HG03520 (cell line): ENCODE results near the gene CDH13.

ENCODE experiments used
- ATAC-seq: cut with Tn5 transposase; IDR thresholded peaks from one replicate; pipeline ENCODE4 v1.9.1; 2021; ENCODE audit warnings: mild to moderate bottlenecking, moderate library complexity; ENCODE audit not compliant: unreplicated experiment

The CDH13 gene

GRCh38 chr16:83727018-83727417 lies 1100.2 kb downstream of the CDH13 start:
- no peak for ATAC-seq

GRCh38 chr16:83727751-83728352 lies 1101.1 kb downstream of the CDH13 start:
- no peak for ATAC-seq

GRCh38 chr16:83728492-83728891 lies 1101.7 kb downstream of the CDH13 start:
- no peak for ATAC-seq

GRCh38 chr16:83730812-83731211 lies 1104.0 kb downstream of the CDH13 start:
- ATAC-seq, result no peak

GRCh38 chr16:83732536-83732935 lies 1105.8 kb downstream of the CDH13 start:
- no peak for ATAC-seq

- ATAC-seq, result no peak
Measured at GRCh38 chr16:83733301-83733700, 1106.5 kb downstream of the CDH13 start.

- ATAC-seq, result no peak
Measured at GRCh38 chr16:83734136-83734535, 1107.4 kb downstream of the CDH13 start.

- no peak for ATAC-seq
Measured at GRCh38 chr16:83737729-83738354, 1111.1 kb downstream of the CDH13 start.

- no peak for ATAC-seq
Measured at GRCh38 chr16:83738923-83739503, 1112.2 kb downstream of the CDH13 start.

- no peak for ATAC-seq
Measured at GRCh38 chr16:83742124-83742899, 1115.5 kb downstream of the CDH13 start.

- no peak for ATAC-seq
Measured at GRCh38 chr16:83743241-83743640, 1116.5 kb downstream of the CDH13 start.

- ATAC-seq, result no peak
Measured at GRCh38 chr16:83743720-83744119, 1117.0 kb downstream of the CDH13 start.

- no peak for ATAC-seq
Measured at GRCh38 chr16:83744441-83744981, 1117.7 kb downstream of the CDH13 start.

- ATAC-seq, result no peak
Measured at GRCh38 chr16:83746611-83747010, 1119.8 kb downstream of the CDH13 start.

- ATAC-seq, result no peak
Measured at GRCh38 chr16:83747936-83748335, 1121.2 kb downstream of the CDH13 start.

GRCh38 chr16:83755391-83755790 lies 1128.6 kb downstream of the CDH13 start:
- ATAC-seq, result no peak

GRCh38 chr16:83762141-83762991 lies 1135.6 kb downstream of the CDH13 start:
- ATAC-seq, result no peak

GRCh38 chr16:83762992-83763358 lies 1136.2 kb downstream of the CDH13 start:
- ATAC-seq, result no peak

GRCh38 chr16:83768986-83769385 lies 1142.2 kb downstream of the CDH13 start:
- no peak for ATAC-seq

- no peak for ATAC-seq
Measured at GRCh38 chr16:83769397-83770008, 1142.7 kb downstream of the CDH13 start.
